HEK293 (cell line): Measurements from ENCODE around the gene CLPSL1.

ENCODE experiments used
- CTCF ChIA-PET: fragments of 350-600 bp; formaldehyde crosslinking; extraction: SDS; loops from one replicate; lab custom pipeline; 2021; ENCODE audit warnings: antibody characterized with exemption; lab: Yijun Ruan, JAX
- POLR2A ChIA-PET: fragments of 300-600 bp; formaldehyde crosslinking; extraction: SDS; loops from one replicate; lab custom pipeline; 2020; ENCODE audit warnings: antibody characterized with exemption, inconsistent platforms; lab: Yijun Ruan, JAX
- H3K27ac ChIP-seq: fragments of 200-500 bp; sonication (Bioruptor generic); 2 replicates; pipeline ENCODE4 v1.5.1; 2014; ENCODE audit warnings: low read depth, low read length, control low read depth, inconsistent platforms; ENCODE audit errors: extremely low read depth
- H3K36me3 ChIP-seq, 2 experiments: fragments of 200-500 bp in 1 of 2; sonication (Bioruptor generic) in 1 of 2; 1 replicate in 1 of 2; 2 replicates in 1 of 2; pipeline ENCODE4 v1.5.1; 2014 to 2017; ENCODE audit warnings: inconsistent platforms in 2 of 2, low read length in 2 of 2; ENCODE audit not compliant: control insufficient read depth in 2 of 2, insufficient read depth in 1 of 2
- H3K4me1 ChIP-seq: fragments of 200-500 bp; sonication (Bioruptor generic); 2 replicates; pipeline ENCODE4 v1.5.1; 2014; ENCODE audit warnings: mild to moderate bottlenecking, low read length, inconsistent platforms; ENCODE audit not compliant: control insufficient read depth, insufficient read depth
- H3K4me3 ChIP-seq: 2 replicates; pipeline ENCODE4 v1.5.1; 2011; ENCODE audit warnings: low read depth, mild to moderate bottlenecking, control low read depth, low read length, moderate library complexity
- H3K9me3 ChIP-seq: fragments of 200-500 bp; sonication (Bioruptor generic); 2 replicates; pipeline ENCODE4 v1.5.1; 2014; ENCODE audit warnings: low read depth, low read length, inconsistent platforms; ENCODE audit not compliant: control insufficient read depth, insufficient read depth
- GLI4 ChIP-seq: fragments of 450-650 bp; formaldehyde crosslinking; IDR thresholded peaks from 2 replicates; pipeline ENCODE4 v1.5.1; 2016; ENCODE audit warnings: missing biosample characterization, missing genetic modification characterization
- GLIS1 ChIP-seq: fragments of 450-650 bp; formaldehyde crosslinking; IDR thresholded peaks from 2 replicates; pipeline ENCODE4 v1.5.1; 2016; ENCODE audit warnings: missing biosample characterization, missing genetic modification characterization
- HOXA7 ChIP-seq: sonication (generic); formaldehyde crosslinking; IDR thresholded peaks from 2 replicates; pipeline ENCODE4 v1.8.1; 2022; ENCODE audit warnings: missing genetic modification reagents, borderline replicate concordance
- HOXC10 ChIP-seq: sonication (generic); formaldehyde crosslinking; IDR thresholded peaks from 2 replicates; pipeline ENCODE4 v1.8.1; 2023; ENCODE audit warnings: mild to moderate bottlenecking, missing genetic modification reagents
- KLF1 ChIP-seq: fragments of 450-650 bp; formaldehyde crosslinking; IDR thresholded peaks from 2 replicates; pipeline ENCODE4 v1.5.1; 2016; ENCODE audit warnings: missing biosample characterization, missing genetic modification characterization
- KLF9 ChIP-seq: fragments of 450-650 bp; formaldehyde crosslinking; IDR thresholded peaks from 2 replicates; pipeline ENCODE4 v1.5.1; 2016; ENCODE audit warnings: missing biosample characterization, missing genetic modification characterization, low read depth
- OVOL3 ChIP-seq: fragments of 450-650 bp; formaldehyde crosslinking; IDR thresholded peaks from 2 replicates; pipeline ENCODE4 v1.5.1; 2016; ENCODE audit warnings: missing biosample characterization, missing genetic modification characterization
- SETDB1 ChIP-seq: IDR thresholded peaks from one replicate; pipeline ENCODE4 v1.6.1; 2017; ENCODE audit warnings: mild to moderate bottlenecking, low read length, moderate library complexity, mixed read lengths; ENCODE audit not compliant: insufficient read length
- SP2 ChIP-seq: fragments of 450-650 bp; formaldehyde crosslinking; IDR thresholded peaks from 2 replicates; pipeline ENCODE4 v1.5.1; 2016; ENCODE audit warnings: missing biosample characterization, missing genetic modification characterization
- SP3 ChIP-seq: fragments of 450-650 bp; formaldehyde crosslinking; IDR thresholded peaks from 2 replicates; pipeline ENCODE4 v1.5.1; 2016; ENCODE audit warnings: missing biosample characterization, missing genetic modification characterization
- ZBTB1 ChIP-seq: fragments of 450-650 bp; formaldehyde crosslinking; IDR thresholded peaks from 2 replicates; pipeline ENCODE4 v1.5.1; 2016; ENCODE audit warnings: missing biosample characterization, missing genetic modification characterization
- ZBTB17 ChIP-seq: fragments of 450-650 bp; formaldehyde crosslinking; IDR thresholded peaks from 2 replicates; pipeline ENCODE4 v1.5.1; 2016; ENCODE audit warnings: missing biosample characterization, missing genetic modification characterization
- ZBTB21 ChIP-seq: fragments of 450-650 bp; formaldehyde crosslinking; IDR thresholded peaks from 2 replicates; pipeline ENCODE4 v1.5.1; 2017; ENCODE audit warnings: missing biosample characterization, missing genetic modification characterization
- ZBTB26 ChIP-seq: fragments of 450-650 bp; formaldehyde crosslinking; optimal IDR thresholded peaks from 2 replicates; pipeline ENCODE3; 2016; ENCODE audit warnings: missing biosample characterization, mild to moderate bottlenecking, missing genetic modification characterization
- ZEB2 ChIP-seq: fragments of 450-650 bp; formaldehyde crosslinking; IDR thresholded peaks from 2 replicates; pipeline ENCODE4 v1.5.1; 2016; ENCODE audit warnings: missing biosample characterization, missing genetic modification characterization
- ZFP41 ChIP-seq: fragments of 450-650 bp; formaldehyde crosslinking; IDR thresholded peaks from 2 replicates; pipeline ENCODE4 v1.5.1; 2016; ENCODE audit warnings: missing biosample characterization, missing genetic modification characterization, borderline replicate concordance
- ZNF121 ChIP-seq: fragments of 450-650 bp; formaldehyde crosslinking; IDR thresholded peaks from 2 replicates; pipeline ENCODE4 v1.5.1; 2016; ENCODE audit warnings: missing biosample characterization, missing genetic modification characterization
- ZNF140 ChIP-seq: fragments of 450-650 bp; formaldehyde crosslinking; IDR thresholded peaks from 2 replicates; pipeline ENCODE4 v1.5.1; 2016; ENCODE audit warnings: missing biosample characterization, missing genetic modification characterization
- ZNF146 ChIP-seq: fragments of 450-650 bp; formaldehyde crosslinking; IDR thresholded peaks from 2 replicates; pipeline ENCODE4 v1.5.1; 2016; ENCODE audit warnings: missing biosample characterization, missing genetic modification characterization
- ZNF169 ChIP-seq: fragments of 450-650 bp; formaldehyde crosslinking; IDR thresholded peaks from 2 replicates; pipeline ENCODE4 v1.5.1; 2016; ENCODE audit warnings: missing biosample characterization, missing genetic modification characterization
- ZNF202 ChIP-seq: fragments of 450-650 bp; formaldehyde crosslinking; IDR thresholded peaks from 2 replicates; pipeline ENCODE4 v1.5.1; 2016; ENCODE audit warnings: missing biosample characterization, missing genetic modification characterization, borderline replicate concordance
- ZNF214 ChIP-seq: fragments of 450-650 bp; formaldehyde crosslinking; IDR thresholded peaks from 2 replicates; pipeline ENCODE4 v1.5.1; 2017; ENCODE audit warnings: missing biosample characterization, mild to moderate bottlenecking, missing genetic modification characterization, borderline replicate concordance
- ZNF239 ChIP-seq: fragments of 450-650 bp; formaldehyde crosslinking; IDR thresholded peaks from 2 replicates; pipeline ENCODE4 v1.5.1; 2016; ENCODE audit warnings: missing biosample characterization, missing genetic modification characterization
- ZNF335 ChIP-seq: fragments of 450-650 bp; formaldehyde crosslinking; conservative IDR thresholded peaks from 2 replicates; pipeline ENCODE4 v1.5.1; 2016; ENCODE audit warnings: missing biosample characterization, missing genetic modification characterization
- ZNF366 ChIP-seq: fragments of 450-650 bp; formaldehyde crosslinking; conservative IDR thresholded peaks from 2 replicates; pipeline ENCODE4 v1.5.1; 2016; ENCODE audit warnings: missing biosample characterization, missing genetic modification characterization
- ZNF37A ChIP-seq: fragments of 450-650 bp; IDR thresholded peaks from 2 replicates; pipeline ENCODE4 v1.5.1; 2018; ENCODE audit warnings: missing biosample characterization, missing genetic modification characterization
- ZNF426 ChIP-seq: fragments of 450-650 bp; formaldehyde crosslinking; IDR thresholded peaks from 2 replicates; pipeline ENCODE4 v1.5.1; 2017; ENCODE audit warnings: missing biosample characterization, missing genetic modification characterization, mild to moderate bottlenecking, inconsistent platforms, moderate library complexity
- ZNF501 ChIP-seq: fragments of 450-650 bp; formaldehyde crosslinking; IDR thresholded peaks from 2 replicates; pipeline ENCODE4 v1.5.1; 2016; ENCODE audit warnings: missing biosample characterization, missing genetic modification characterization
- ZNF529 ChIP-seq: fragments of 450-650 bp; formaldehyde crosslinking; IDR thresholded peaks from 2 replicates; pipeline ENCODE4 v1.5.1; 2017; ENCODE audit warnings: missing genetic modification characterization, missing biosample characterization; ENCODE audit not compliant: insufficient replicate concordance
- ZNF677 ChIP-seq: fragments of 450-650 bp; IDR thresholded peaks from 2 replicates; pipeline ENCODE4 v1.5.0; 2018; ENCODE audit warnings: missing biosample characterization, mild to moderate bottlenecking, missing genetic modification characterization, moderate library complexity
- ZNF692 ChIP-seq: fragments of 450-650 bp; formaldehyde crosslinking; IDR thresholded peaks from 2 replicates; pipeline ENCODE4 v1.5.1; 2016; ENCODE audit warnings: missing biosample characterization, missing genetic modification characterization
- ZNF76 ChIP-seq: fragments of 450-650 bp; formaldehyde crosslinking; IDR thresholded peaks from 2 replicates; pipeline ENCODE4; 2016; ENCODE audit warnings: low read depth, missing biosample characterization, missing genetic modification characterization, borderline replicate concordance
- ZNF785 ChIP-seq: fragments of 450-650 bp; formaldehyde crosslinking; IDR thresholded peaks from 2 replicates; pipeline ENCODE4 v1.5.1; 2016; ENCODE audit warnings: missing biosample characterization, missing genetic modification characterization
- ZNF830 ChIP-seq: fragments of 450-650 bp; IDR thresholded peaks from 2 replicates; pipeline ENCODE4 v1.5.0; 2018; ENCODE audit warnings: missing biosample characterization, missing genetic modification characterization, low read depth, mild to moderate bottlenecking, moderate library complexity
- ZSCAN23 ChIP-seq: fragments of 450-650 bp; formaldehyde crosslinking; IDR thresholded peaks from 2 replicates; pipeline ENCODE4 v1.5.1; 2016; ENCODE audit warnings: missing biosample characterization, missing genetic modification characterization
- ZSCAN4 ChIP-seq: fragments of 450-650 bp; formaldehyde crosslinking; IDR thresholded peaks from 2 replicates; pipeline ENCODE4 v1.5.1; 2017; ENCODE audit warnings: missing biosample characterization, missing genetic modification characterization

CLPSL1 gene

GRCh38 chr6:35780719-35781118 lies at the start of gene CLPSL1:
CLPSL1 (plus strand) TSS chr6:35781019; CDS start chr6:35781111, 92 bp downstream.
- POLR2A ChIA-PET = no interaction called here
- Histone ChIP-seq H3K9me3 (no peaks in the 10 kb centered on the region), H3K27ac (no peak within 1 kb of the TSS), H3K36me3 (no peaks in the 10 kb centered on the region), H3K4me1 (no peaks in the 10 kb centered on the region), H3K4me3 (no peak within 1 kb of the TSS)
- TF ChIP-seq ZNF146 (tag by site-specific recombination) (no peak), ZSCAN4 (tag by site-specific recombination) (no peak), ZBTB21 (tag by site-specific recombination) (no peak), HOXA7 (CRISPR knock-in tag) (no peak), ZNF501 (tag by site-specific recombination) (no peak), ZNF239 (tag by site-specific recombination) (no peak), GLIS1 (tag by site-specific recombination) (no peak), ZNF121 (tag by site-specific recombination) (no peak), ZNF214 (tag by site-specific recombination) (no peak), ZFP41 (no peak), ZNF202 (no peak), SP2 (tag by site-specific recombination) (no peak), ZNF830 (tag by site-specific recombination) (no peak), ZNF140 (no peak), ZNF366 (tag by site-specific recombination) (no peak), ZNF335 (tag by site-specific recombination) (no peak), ZNF76 (tag by site-specific recombination) (no peak), ZEB2 (tag by site-specific recombination) (no peak)
- CTCF ChIA-PET = no interaction called here

- Histone ChIP-seq H3K36me3 (no peaks in the 10 kb centered on the region), H3K27ac (peak overlapping the region; percentile 79), H3K4me1 (peaks cover 18% of the 10 kb centered on the region), H3K4me3 (peak overlapping the region; percentile 68), H3K9me3 (no peaks in the 10 kb centered on the region)
- ChIA-PET POLR2A (interaction anchor here (1.5 kb wide), 1 partner anchor 44 kb away, joined by 4 read pairs; no protein-coding TSS in a partner anchor), CTCF (interaction anchor here (1.3 to 4.2 kb wide), 3 partner anchors 47 to 147 kb away, joined by 3 to 39 read pairs (median 7); no protein-coding TSS in a partner anchor)
- TF ChIP-seq SP3 (tag by site-specific recombination) (no peak; the same call in 1 of the 2 replicates), HOXC10 (CRISPR knock-in tag) (no peak), GLI4 (no peak), ZBTB17 (tag by site-specific recombination) (no peak), ZNF677 (no peak), ZNF785 (tag by site-specific recombination) (no peak), ZNF426 (tag by site-specific recombination) (no peak), ZNF529 (tag by site-specific recombination) (no peak), KLF1 (tag by site-specific recombination) (no peak; the same call in 1 of the 2 replicates), ZBTB1 (tag by site-specific recombination) (peak; percentile 33; the same call in 1 of the 2 replicates), ZBTB26 (tag by site-specific recombination) (no peak), OVOL3 (no peak), GLIS1 (tag by site-specific recombination) (peak; percentile 65), ZNF202 (no peak), SETDB1 (no peak), ZBTB21 (tag by site-specific recombination) (no peak), ZNF692 (no peak; the same call in 1 of the 2 replicates), ZNF37A (tag by site-specific recombination) (no peak), ZSCAN23 (tag by site-specific recombination) (no peak), ZNF169 (no peak), KLF9 (tag by site-specific recombination) (peak; percentile 78; the same call in 1 of the 2 replicates)
Measured at GRCh38 chr6:35731414-35731735, 49.4 kb upstream of the CLPSL1 start.
